K562 (cell line): ENCODE results near the gene OLFML2A. TPM values are rescaled to one million over a fixed set of nuclear protein-coding genes. Genes with fewer than 3 reads are reported as not detected.

Experiments used
- BRF1 ChIP-seq: IDR thresholded peaks from 3 replicates; pipeline ENCODE4 v1.6.1; 2011; ENCODE audit warnings: borderline replicate concordance, mild to moderate bottlenecking; ENCODE audit not compliant: insufficient read length; ENCODE audit errors: extremely low read depth
- FOXA1 ChIP-seq: fragments of 450-650 bp; IDR thresholded peaks from 2 replicates; pipeline ENCODE4 v1.6.1; 2016; ENCODE audit warnings: mild to moderate bottlenecking, borderline replicate concordance
- HDAC2 ChIP-seq: fragments of 450-650 bp; IDR thresholded peaks from 2 replicates; pipeline ENCODE4 v1.6.1; 2016; ENCODE audit warnings: mild to moderate bottlenecking
- NCOA2 ChIP-seq, 2 experiments: fragments of 450-650 bp; IDR thresholded peaks; 2 replicates each; pipeline ENCODE4 v1.6.1; 2018; ENCODE audit warnings: mild to moderate bottlenecking in 2 of 2, moderate library complexity in 1 of 2; ENCODE audit not compliant: partially characterized antibody in 2 of 2
- NFE2 ChIP-seq: IDR thresholded peaks from 2 replicates; pipeline ENCODE4 v1.6.1; 2014; ENCODE audit warnings: antibody characterized with exemption, low read depth
- SMARCA4 ChIP-seq: fragments of 450-650 bp; IDR thresholded peaks from 2 replicates; pipeline ENCODE4 v1.6.1; 2016
- SRF ChIP-seq, 2 experiments: fragments of 250-450, 450-650 bp in 1 of 2; sonication (Bioruptor Pico) in 1 of 2; sonication (generic) in 1 of 2; formaldehyde crosslinking; IDR thresholded peaks; 2 replicates each; pipeline versions ENCODE4 v1.5.0 to v1.5.1; 2020 to 2022; ENCODE audit warnings: mild to moderate bottlenecking in 1 of 2, missing genetic modification reagents in 1 of 2
- TRIM28 ChIP-seq: fragments of 450-650 bp; IDR thresholded peaks from 2 replicates; pipeline ENCODE4 v1.6.1; 2017
- ZNF12 ChIP-seq: sonication (generic); formaldehyde crosslinking; IDR thresholded peaks from 2 replicates; pipeline ENCODE4 v1.4.0; 2020; ENCODE audit warnings: mild to moderate bottlenecking, missing genetic modification reagents
- ZNF174 ChIP-seq: fragments of 250-450 bp; sonication (Bioruptor Pico); IDR thresholded peaks from 2 replicates; pipeline ENCODE4 v1.4.0; 2020; ENCODE audit warnings: mild to moderate bottlenecking
- ZNF316 ChIP-seq: fragments of 450-650 bp; IDR thresholded peaks from 2 replicates; pipeline ENCODE4 v1.6.1; 2016
- polyA plus RNA-seq, 8 experiments: library from polyadenylated mRNA; depleted of rRNA in 4 of 8; stranded (reverse) in 5 of 8; unstranded in 3 of 8; fragments of >200 nt; fragmentation: Nextera tagmentation in 2 of 8; fragmentation: Illumina TruSeq in 1 of 8; extraction: Ambion mirVana in 2 of 8; extraction: Trizol in 1 of 8; gene quantifications; 2 replicates each; pipeline versions ENCODE4 v1.2.1 to v1.2.3, GENCODE V29; 2011 to 2014; ENCODE audit warnings: inconsistent platforms in 1 of 8, missing spikeins in 1 of 8
- total RNA-seq, 7 experiments: library from RNA; depleted of rRNA in 6 of 7; stranded (reverse); fragments of >200 nt in 6 of 7; fragmentation: Illumina TruSeq in 2 of 7; extraction: Trizol in 2 of 7; gene quantifications; 2 replicates each; pipeline versions ENCODE4 v1.2.1 to v1.2.3, GENCODE V29; 2011 to 2021; ENCODE audit warnings: low replicate concordance in 1 of 7
- TF ChIP-seq, protein P1 (sequence below): sonication (generic); formaldehyde crosslinking; IDR thresholded peaks from 2 replicates; pipeline ENCODE4 v1.5.0; 2020; ENCODE audit warnings: missing genetic modification reagents
- TF ChIP-seq, protein P2 (sequence below): sonication (generic); formaldehyde crosslinking; IDR thresholded peaks from 2 replicates; pipeline ENCODE4 v1.8.1; 2023; ENCODE audit warnings: mild to moderate bottlenecking, missing genetic modification reagents
- TF ChIP-seq, protein P3 (sequence below), 2 experiments: IDR thresholded peaks in 1 of 2; conservative IDR thresholded peaks in 1 of 2; 2 replicates each; pipeline ENCODE4 v1.6.1; 2016; ENCODE audit warnings: low read depth in 2 of 2, mild to moderate bottlenecking in 1 of 2, missing compliant biosample characterization in 1 of 2, missing genetic modification characterization in 1 of 2, moderate library complexity in 1 of 2
- TF ChIP-seq, protein P4 (sequence below): sonication (generic); formaldehyde crosslinking; IDR thresholded peaks from 2 replicates; pipeline ENCODE4 v1.8.1; 2023; ENCODE audit warnings: mild to moderate bottlenecking, missing genetic modification reagents
- TF ChIP-seq, protein P5 (sequence below): fragments of 250-450 bp; sonication (Bioruptor Pico); IDR thresholded peaks from 2 replicates; pipeline ENCODE4 v1.5.0; 2021
- TF ChIP-seq, protein P6 (sequence below): fragments of 450-650 bp; formaldehyde crosslinking; IDR thresholded peaks from 2 replicates; pipeline ENCODE4 v1.4.0; 2020; ENCODE audit warnings: mild to moderate bottlenecking, moderate library complexity
- TF ChIP-seq, protein P7 (sequence below): fragments of 450-650 bp; IDR thresholded peaks from 2 replicates; pipeline ENCODE4 v1.6.1; 2016

OLFML2A gene
- total and polyA plus RNA-seq, 9 of the 15 experiments (the other 6 are each of a cell fraction or from before 2014, with no cell fraction given) = 0.16 TPM; not detected in 8

DNA sequence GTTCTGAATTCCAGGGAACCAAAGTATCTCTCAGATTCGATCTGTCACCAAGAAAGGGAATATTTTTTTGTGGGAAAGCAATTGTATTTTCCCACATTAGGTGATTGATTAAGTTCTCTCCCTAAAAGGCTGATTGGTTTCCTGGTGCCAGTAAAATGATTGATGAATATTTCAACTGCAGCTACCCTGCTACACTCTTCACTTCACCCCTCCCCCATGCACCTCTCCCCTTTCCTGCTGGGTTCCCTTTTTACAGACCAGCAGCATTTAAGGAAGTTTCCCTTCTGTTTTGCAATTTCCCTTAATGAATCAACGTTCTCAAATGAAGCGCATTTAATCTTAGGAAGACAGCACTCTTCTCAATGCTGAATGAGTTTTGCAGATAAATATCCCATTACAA is 18.9 kb upstream of the OLFML2A start (continued):
- TF ChIP-seq, protein P1, sequence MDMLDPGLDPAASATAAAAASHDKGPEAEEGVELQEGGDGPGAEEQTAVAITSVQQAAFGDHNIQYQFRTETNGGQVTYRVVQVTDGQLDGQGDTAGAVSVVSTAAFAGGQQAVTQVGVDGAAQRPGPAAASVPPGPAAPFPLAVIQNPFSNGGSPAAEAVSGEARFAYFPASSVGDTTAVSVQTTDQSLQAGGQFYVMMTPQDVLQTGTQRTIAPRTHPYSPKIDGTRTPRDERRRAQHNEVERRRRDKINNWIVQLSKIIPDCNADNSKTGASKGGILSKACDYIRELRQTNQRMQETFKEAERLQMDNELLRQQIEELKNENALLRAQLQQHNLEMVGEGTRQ (CRISPR knock-in tag) = no peak
- no peak for TF ChIP-seq ZNF316
- peak in 1 of 2 experiments; percentile 44; a peak in 1 of 4 replicates for TF ChIP-seq SRF (CRISPR knock-in tag; IDR thresholded peaks at IDR 0.05)
- TF ChIP-seq, protein P2, sequence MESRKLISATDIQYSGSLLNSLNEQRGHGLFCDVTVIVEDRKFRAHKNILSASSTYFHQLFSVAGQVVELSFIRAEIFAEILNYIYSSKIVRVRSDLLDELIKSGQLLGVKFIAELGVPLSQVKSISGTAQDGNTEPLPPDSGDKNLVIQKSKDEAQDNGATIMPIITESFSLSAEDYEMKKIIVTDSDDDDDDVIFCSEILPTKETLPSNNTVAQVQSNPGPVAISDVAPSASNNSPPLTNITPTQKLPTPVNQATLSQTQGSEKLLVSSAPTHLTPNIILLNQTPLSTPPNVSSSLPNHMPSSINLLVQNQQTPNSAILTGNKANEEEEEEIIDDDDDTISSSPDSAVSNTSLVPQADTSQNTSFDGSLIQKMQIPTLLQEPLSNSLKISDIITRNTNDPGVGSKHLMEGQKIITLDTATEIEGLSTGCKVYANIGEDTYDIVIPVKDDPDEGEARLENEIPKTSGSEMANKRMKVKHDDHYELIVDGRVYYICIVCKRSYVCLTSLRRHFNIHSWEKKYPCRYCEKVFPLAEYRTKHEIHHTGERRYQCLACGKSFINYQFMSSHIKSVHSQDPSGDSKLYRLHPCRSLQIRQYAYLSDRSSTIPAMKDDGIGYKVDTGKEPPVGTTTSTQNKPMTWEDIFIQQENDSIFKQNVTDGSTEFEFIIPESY = no peak
- 0 out of 2 replicates have a peak, but pooled peaks have one; percentile 42 for TF ChIP-seq HDAC2
- TF ChIP-seq, protein P3, sequence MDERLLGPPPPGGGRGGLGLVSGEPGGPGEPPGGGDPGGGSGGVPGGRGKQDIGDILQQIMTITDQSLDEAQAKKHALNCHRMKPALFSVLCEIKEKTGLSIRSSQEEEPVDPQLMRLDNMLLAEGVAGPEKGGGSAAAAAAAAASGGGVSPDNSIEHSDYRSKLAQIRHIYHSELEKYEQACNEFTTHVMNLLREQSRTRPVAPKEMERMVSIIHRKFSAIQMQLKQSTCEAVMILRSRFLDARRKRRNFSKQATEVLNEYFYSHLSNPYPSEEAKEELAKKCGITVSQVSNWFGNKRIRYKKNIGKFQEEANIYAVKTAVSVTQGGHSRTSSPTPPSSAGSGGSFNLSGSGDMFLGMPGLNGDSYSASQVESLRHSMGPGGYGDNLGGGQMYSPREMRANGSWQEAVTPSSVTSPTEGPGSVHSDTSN (CRISPR knock-in tag; IDR thresholded peaks at IDR 0.05; ENCODE audit: low read depth) = no peak
- TF ChIP-seq, protein P3 (tag; conservative IDR thresholded peaks at IDR 0.05; ENCODE audit: low read depth) = peak; percentile 90
- TF ChIP-seq FOXA1 = no peak
- TF ChIP-seq NFE2 = no peak
- no peak for TF ChIP-seq NCOA2 (IDR thresholded peaks at IDR 0.05; ENCODE audit: partially characterized antibody in 2 of 2)
- TF ChIP-seq, protein P4, sequence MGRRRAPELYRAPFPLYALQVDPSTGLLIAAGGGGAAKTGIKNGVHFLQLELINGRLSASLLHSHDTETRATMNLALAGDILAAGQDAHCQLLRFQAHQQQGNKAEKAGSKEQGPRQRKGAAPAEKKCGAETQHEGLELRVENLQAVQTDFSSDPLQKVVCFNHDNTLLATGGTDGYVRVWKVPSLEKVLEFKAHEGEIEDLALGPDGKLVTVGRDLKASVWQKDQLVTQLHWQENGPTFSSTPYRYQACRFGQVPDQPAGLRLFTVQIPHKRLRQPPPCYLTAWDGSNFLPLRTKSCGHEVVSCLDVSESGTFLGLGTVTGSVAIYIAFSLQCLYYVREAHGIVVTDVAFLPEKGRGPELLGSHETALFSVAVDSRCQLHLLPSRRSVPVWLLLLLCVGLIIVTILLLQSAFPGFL (CRISPR knock-in tag) = no peak
- TF ChIP-seq BRF1 = no peak
- TF ChIP-seq, protein P5, sequence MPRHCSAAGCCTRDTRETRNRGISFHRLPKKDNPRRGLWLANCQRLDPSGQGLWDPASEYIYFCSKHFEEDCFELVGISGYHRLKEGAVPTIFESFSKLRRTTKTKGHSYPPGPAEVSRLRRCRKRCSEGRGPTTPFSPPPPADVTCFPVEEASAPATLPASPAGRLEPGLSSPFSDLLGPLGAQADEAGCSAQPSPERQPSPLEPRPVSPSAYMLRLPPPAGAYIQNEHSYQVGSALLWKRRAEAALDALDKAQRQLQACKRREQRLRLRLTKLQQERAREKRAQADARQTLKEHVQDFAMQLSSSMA (CRISPR knock-in tag) = no peak
- TF ChIP-seq ZNF174 = no peak
- TF ChIP-seq, protein P6, sequence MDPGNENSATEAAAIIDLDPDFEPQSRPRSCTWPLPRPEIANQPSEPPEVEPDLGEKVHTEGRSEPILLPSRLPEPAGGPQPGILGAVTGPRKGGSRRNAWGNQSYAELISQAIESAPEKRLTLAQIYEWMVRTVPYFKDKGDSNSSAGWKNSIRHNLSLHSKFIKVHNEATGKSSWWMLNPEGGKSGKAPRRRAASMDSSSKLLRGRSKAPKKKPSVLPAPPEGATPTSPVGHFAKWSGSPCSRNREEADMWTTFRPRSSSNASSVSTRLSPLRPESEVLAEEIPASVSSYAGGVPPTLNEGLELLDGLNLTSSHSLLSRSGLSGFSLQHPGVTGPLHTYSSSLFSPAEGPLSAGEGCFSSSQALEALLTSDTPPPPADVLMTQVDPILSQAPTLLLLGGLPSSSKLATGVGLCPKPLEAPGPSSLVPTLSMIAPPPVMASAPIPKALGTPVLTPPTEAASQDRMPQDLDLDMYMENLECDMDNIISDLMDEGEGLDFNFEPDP = no peak
- TF ChIP-seq TRIM28 = no peak
- TF ChIP-seq, protein P7, sequence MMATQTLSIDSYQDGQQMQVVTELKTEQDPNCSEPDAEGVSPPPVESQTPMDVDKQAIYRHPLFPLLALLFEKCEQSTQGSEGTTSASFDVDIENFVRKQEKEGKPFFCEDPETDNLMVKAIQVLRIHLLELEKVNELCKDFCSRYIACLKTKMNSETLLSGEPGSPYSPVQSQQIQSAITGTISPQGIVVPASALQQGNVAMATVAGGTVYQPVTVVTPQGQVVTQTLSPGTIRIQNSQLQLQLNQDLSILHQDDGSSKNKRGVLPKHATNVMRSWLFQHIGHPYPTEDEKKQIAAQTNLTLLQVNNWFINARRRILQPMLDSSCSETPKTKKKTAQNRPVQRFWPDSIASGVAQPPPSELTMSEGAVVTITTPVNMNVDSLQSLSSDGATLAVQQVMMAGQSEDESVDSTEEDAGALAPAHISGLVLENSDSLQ = peak; percentile 81
- TF ChIP-seq SMARCA4 = 0 out of 2 replicates have a peak, but pooled peaks have one; percentile 63
- no peak for TF ChIP-seq ZNF12 (CRISPR knock-in tag)
